Left forelimb (tissue), 1 donor: ENCODE data around the gene CD79B.

Experiments
- DNase-seq: peaks from one replicate; pipeline ENCODE4 v3.0.0-alpha.2; 2018; ENCODE audit warnings: low spot score

CD79B gene

DNA sequence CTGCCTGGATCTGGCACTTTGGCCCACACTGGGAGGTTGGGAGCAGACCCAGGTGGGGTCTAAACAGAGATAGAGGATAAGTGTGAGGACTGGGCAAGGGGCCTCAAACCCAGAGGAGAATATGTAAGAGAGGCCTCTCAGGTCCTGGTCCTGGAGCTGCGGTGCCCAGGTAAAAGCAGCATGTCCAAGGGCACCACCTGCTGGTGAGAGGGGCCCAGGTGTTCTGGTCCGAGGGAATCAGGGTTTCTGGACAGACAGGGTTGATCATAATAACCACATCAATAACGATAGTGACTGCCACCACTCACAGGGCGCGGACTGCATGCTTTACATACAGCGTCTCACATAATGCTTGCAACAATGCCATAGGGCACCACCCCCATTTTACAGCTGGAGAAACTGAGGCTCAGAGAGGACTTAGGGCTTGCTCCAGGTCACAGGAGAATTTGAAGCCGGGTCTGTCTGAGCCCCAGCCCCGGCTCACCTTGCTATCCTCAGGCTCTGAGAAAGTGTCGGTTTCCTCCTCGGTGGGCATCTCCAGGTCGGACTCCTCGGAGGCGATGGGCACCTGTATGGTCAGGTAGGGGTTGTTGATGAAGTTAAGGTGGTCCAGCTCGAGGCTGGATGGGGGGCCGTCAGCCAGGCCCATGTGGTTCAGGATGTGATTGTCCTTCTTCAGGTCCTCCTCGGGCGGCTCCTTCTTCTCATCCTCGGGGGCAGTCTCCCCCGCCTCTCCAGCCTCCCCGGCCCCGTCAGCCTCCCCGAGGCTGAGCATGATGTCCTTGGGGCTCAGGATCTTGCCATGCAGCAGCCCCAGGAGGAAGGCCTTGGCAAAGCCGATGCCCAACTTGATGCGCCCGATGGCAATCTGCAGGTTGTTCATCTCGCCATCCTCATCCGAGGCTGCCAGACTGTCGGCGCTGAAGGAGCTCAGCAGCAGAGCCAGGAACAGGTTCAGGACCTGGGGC is 19.1 kb upstream of the CD79B start:
- DNase-seq = no peak

DNA sequence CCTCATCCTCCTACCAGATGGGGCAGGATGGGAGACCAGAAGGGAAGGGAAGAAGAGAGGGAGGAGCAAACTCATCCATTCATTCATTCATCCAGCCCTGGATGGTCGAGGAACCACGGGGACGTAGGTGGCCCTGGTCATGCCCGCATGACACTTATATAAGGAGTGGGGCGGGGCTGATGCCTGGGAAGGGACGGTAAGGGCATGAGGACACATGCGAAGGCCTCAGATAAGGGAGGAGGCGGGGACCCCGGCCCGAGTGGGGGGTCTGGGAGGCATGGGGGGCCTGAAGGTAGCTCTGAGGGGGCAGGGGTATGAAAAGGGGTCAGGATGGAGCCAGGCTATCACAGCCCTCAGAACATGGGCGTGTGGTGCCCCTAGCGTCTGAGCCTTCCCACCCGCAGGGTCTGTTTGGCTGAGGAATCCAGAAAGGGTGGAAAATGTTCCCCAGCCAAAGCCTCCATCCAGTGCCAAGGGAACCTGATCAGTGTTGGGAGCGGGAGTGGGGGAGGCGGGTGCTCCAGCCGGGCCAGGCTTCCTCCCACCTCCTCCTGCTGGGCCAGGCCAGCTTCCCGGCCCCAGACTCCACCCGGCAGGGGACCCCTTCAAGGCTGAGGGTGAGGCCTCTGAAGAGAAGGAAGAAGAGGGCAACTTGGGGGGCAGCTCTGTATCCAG is 17.6 kb upstream of the CD79B start:
- DNase-seq = no peak

DNA sequence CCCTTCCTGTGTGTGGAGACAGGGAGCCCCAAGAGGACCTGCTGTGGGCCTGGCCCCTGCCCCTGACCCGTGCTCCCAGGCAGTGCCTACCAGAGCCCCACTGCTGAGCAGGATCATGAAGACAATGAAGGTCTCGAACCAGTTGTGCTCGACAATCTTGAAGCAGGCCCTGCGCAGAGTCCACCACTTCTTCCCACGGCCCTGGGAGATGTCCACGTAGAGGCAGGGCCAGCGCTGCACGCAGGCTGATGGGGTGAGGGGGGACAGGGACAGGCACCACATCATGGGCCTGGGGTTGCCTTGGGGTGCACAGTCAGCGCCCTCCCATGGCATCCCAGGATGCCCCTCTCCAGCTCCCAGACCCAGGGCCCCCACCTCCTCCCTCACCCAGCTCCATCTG is 16.4 kb upstream of the CD79B start:
- DNase-seq = no peak

DNA sequence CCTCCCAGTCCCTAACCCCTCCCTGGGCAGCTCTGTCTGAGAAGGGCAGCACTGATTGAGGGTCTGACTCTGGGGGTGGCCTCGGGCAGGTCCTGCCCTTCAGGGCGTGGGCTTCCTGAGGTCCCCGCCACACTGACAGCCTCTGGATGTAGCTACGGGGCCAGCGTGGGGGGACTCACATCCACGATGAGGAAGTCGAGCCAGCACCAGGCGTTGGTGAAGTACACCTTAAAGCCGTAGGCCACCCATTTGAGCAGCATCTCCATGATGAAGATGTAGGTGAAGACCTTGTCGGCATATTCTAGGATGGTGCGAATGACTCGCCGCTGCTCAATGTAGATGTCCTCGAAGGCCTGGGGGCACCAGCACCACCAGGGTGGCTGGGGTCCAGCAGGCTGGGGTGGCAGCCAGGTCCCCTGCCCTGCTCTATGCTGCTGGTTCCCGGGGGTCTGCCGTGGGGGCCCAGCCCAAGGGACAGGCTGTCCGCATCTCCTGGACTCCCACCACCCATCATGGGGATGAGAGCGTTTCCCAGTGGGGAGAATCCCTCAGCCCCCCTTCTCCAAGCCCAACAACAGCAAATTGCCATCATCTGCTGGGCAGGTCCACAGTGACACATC is 15.7 kb upstream of the CD79B start:
- no peak for DNase-seq

DNA sequence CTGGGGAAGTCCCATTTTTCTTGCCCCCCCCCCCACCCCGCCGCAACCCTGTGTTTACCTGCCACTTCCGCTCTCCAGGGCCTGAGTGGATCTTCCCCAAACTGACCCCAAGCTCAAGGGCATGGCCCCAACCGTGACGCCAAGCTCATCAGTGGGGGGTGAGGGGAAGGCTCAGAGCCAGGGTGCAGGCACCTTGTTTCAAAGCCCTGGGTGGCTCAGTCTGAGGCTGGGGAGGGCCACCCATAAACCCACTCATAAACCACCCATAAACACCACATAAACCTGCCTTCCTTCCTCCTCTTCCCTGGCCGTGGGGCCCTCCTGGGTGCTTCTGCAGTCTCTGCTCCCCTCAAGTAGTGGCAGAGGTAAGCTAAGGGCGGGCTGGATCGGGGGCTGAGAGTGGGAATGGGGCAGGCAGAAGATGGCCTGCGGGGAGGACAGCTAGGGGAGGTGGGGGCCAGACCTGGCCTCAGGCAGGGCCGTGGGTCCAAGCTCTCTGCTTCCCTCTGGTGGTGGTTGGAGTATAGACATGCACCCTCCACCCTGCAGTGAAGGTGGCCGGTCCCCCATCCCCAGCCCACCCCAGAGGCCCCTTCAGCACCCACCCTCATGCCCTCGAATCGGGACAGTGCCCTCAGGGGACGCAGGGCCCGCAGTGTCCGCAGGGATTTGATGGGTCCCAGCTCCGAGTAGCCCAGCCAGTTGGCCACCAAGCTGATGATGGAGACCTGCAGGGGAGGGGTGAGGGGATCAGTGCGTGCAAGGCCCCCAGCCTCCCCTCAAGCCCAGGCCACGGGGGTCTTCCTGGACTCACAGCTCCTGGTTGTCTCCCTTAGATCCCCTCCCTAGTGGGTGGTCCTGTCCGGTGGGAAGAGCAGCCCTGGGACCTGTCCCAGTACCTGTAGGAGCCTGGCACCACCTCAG is 14.6 kb upstream of the CD79B start:
- no peak for DNase-seq

DNA sequence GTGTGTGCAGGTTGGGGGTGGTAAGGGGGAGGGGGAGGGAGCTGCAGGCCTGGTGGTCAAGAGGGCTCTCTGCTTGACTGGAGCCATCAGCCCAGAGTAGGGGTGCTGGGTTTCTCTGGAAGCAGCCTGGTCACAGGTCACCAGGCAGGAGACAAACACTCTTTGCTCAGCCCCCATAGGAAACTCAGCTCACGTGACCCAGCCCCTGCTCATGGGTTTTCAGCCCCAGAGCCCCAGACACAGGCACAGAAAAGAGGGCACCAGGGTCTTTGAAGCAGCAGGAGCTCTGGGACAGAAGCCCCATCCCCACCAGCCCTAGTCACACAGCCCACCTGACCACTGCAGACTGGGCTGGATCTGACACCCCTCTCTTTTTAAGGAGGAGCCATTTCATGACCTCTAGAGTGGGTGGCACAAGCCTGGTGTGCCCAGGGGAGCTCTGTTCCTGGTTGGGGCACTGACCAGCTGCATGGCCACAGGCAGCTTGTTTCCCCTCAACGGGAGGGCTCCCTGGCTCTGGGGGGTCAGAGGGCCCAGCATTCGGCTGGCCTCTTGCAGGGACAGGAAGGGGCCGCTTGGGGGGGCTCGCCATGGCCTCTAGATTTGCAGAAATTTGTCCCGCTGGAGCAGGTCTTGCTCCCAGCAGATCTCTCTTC is 13.8 kb upstream of the CD79B start:
- DNase-seq = no peak

DNA sequence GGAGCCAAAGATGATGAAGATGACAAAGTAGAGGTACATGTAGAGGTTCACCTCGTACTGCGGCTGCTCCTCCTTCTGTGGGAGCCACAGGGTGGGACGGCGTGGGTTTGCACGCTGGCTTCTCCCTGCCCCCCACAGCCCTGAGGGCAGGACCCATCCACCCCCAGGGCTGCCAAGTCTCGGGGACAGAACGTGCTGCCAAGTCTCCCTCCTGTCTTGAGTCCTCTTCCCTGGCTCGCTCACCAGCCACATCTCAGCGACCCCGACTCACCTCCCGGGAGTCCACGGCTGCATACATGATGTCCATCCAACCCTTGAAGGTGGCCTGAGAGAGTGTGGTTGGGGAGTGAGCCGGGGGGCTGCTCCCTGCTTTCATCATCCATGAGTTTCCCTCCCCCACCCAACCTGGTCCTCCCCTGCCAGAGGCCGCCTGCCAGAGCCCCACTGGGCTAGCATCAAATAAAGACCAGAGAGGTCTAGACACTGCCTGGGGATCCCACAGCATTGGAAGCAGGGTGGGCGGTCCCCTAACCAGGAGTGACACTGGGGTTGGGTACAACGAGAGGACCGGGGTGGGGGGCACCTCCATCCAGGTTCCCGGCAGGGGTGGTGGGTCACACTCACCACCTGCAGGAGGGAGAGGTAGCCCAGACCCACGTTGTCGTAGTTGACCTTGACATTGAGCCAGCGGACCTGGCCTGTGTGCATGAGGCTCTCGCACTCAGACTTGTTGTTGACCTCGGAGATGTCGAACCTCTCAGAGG is 12.8 kb upstream of the CD79B start:
- DNase-seq = no peak

DNA sequence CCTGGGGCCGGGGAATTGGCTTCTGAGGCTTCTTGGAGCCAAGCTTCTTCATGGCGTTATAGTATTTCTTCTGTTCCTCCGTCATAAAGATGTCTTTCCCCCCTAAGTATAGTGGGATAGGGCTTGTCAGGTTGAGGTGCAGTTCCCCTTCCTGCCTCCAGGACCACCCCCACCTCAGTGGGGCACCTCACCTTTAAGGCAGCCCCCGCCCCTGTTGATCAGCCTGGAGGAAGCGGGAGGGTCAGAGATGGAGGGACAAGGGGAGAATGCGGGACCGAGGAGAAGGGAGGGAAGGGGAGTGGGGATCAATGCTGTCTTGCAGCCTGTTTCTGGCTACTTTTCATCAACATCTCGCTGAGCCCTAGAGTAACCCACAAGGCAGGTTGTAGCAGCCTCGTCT is 11.6 kb upstream of the CD79B start:
- DNase-seq = no peak

DNA sequence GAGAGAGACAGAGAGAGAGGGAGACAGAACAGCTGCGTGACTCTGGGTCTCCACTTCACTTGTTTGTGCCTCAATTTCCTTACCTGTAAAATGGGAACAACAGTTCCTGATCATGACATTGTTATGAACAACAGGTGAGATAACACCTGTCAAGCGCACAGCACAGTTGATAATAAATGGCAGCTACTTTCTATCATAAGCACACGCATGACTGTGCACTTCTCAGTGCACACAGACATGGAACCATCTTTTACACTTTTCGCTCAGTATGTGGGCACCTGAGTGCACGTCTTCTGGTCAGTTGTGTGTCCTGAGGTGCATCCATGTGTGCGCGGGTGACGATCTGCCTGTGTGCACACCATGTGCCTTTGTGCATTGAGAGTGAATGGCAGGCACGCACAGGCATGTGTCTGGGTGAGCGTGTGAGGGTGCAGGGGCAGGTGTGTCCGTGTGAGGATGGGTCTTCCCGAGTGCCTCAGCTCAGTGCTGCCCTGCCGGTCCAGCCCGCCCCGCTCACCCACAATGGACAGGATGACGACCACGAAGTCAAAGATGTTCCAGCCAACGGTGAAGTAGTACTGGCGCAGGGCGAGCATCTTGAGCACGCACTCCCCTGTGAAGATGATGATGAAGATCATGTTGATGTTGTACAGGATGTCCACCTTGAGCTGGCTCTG is 10.3 kb upstream of the CD79B start:
- no peak for DNase-seq

DNA sequence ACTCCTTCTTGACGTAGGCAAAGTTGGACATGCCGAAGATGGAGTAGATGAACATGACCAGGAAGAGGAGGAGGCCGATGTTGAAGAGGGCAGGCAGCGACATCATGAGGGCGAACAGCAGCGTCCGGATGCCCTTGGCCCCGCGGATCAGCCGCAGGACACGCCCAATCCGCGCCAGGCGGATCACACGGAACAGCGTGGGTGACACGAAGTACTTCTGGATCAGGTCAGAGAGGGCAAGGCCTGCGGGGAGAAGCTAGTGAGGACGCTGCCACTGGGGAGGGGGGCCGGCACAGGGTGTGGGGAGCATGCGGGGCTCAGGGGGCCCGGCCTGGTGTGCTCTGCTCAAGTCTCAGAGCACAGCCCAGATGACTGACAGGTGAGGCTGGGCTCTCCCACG is 9.6 kb upstream of the CD79B start:
- DNase-seq = no peak

DNA sequence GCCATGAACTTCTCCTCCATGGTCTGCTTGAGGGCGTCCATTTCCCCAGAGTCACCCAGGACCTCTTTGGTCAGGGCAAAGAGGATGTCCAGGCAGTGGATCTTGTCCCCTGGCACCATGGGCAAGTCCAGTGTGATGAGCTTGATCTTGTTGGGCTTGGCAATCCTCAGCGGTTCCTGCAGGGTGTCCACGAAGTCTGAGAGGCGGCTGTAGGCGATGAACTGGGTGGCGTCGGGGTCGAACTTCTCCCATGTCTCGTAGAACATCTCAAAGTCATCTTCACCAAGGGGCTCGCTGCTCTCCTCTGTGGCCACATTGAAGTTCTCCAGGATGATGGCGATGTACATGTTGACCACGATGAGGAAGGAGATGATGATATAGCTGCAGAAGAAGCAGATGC is 9.0 kb upstream of the CD79B start:
- DNase-seq = no peak

DNA sequence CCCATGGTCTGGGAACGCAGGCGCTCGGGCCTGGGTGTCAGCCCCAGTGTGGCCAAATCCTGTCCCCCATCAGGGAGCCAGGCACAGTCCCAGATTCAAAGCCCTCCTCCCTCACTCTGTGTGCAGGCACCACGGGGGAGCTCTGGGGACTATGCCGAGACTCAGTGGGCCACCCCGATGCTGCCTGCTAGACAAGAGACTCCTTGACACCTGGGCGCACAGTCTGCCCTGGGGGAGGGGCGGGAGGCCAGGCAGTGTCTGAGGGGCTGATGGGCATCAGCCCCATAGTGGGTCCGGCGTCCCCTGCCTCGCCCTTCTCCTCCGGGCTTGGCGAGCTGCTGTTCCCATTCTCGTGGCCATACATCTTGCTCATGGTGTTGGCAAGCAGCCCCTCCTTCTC is 8.5 kb upstream of the CD79B start:
- DNase-seq = no peak

DNA sequence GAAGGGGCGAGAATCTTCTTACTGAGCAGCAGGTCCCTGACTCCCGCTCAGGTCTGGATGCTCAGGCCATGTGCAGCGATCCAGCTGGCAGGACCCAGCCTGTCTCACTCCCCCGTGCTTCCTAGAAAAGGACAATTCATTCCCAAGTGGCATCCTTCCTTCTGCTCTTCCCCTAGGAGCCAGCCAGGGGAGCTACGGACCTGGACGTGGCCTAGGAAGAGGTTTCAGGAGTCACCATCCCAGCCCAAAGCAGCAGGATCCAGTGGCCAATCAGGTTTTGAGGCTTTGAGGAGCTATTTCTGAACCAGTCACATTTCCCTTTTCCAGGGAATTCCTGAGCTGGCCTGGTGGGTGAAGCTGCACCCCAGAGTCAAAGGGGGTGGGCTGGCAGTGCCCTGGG is 7.8 kb upstream of the CD79B start:
- no peak for DNase-seq

DNA sequence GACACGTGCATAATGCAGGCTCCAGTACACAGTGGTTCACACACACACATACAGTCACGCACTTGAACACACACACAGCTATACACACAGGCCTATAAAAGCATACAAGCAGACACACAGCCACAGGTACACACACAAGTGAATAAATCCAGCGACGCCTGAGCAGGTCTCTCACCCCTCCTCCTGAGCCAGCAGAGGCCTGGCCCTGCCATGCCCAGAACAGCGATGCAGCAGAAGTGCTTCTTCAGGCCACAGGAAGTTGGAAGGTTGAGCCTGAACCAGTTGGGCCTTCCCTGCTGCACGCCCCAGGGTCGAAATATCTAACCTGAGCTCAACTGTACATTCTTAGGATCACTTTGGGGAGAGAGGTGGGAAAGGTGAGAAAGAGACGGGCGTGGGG is 7.3 kb upstream of the CD79B start:
- no peak for DNase-seq

DNA sequence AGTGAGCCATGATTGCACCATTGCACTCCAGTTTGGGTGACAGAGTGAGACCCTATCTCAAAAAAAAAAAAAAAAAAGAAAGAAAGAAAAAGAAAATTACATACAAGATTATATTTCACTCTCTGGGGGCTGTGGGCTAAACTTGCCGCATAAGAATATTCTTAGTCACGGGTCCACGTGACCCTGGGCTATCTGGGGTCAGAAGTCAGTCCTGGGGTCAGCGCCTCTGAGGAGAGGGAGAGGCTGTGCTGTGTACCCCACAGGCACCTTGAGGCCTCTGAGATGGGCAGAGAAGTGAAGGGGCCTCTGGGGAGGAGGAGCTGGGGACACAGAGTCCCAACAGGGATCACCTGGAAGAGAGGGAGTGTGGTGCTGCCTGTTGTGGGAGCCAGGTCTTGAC is 5.8 kb upstream of the CD79B start:
- no peak for DNase-seq

DNA sequence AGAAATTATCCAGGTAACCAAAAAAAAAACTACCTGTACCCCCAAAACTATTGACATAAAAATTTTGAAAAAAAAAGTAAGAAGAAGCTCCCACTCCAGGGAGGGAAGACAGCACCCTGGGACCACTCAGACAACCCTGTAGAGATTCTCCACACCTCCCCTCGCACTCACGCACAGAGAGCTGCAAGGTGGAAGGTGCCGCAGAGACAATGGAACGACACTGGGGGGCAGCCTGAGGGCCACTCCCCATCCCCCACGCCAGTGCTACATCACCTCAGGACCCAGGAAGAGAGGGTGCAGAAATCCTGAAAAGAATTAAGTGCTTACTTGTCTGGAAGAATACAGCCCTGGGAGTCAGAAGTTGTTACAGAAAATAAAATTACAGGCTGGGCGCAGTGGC is 5.2 kb upstream of the CD79B start:
- DNase-seq = no peak

DNA sequence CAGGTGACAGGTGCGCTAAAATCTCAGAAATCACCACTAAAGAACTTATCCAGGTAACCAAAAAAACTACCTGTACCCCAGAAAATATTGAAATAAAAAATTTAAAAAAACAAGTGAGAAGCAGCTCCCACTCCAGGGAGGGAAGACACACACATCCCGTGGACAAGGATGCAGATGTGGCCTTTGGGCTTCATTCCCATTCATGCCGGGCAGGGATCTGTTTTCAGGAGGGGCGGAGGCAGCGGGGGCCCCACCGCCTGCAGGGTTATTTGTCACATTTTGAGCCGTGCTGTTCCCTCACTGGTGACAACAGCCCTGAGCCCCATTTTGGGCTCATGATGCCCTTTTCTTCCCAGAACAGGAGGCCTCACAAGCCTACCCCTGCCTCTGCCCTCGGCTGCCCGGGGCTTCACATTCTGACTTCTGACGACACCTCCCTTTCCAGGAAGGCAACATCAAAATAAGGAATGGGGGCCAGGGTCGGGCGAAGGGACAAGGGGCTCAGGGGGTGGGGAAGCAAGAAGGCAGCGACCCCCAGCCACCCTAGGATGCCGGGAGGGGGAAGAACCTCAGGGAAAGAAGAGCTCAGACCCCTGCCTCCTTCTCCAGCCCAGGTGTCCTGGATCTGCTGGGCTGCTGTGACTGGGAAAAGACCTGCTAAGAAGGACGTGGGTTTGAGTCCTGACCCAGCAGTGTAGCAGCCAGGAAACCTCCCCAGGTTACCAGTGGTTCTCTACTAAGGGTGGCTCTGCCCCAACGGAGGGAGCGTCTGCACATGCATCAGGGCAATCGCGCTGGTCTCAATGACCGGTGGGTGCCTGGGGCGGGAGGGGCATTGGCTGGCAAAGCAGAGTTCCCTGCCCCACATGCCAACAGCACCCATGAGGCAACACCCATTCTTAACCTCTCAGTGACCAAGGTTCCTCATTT is 2.3 kb upstream of the CD79B start:
- DNase-seq = no peak

DNA sequence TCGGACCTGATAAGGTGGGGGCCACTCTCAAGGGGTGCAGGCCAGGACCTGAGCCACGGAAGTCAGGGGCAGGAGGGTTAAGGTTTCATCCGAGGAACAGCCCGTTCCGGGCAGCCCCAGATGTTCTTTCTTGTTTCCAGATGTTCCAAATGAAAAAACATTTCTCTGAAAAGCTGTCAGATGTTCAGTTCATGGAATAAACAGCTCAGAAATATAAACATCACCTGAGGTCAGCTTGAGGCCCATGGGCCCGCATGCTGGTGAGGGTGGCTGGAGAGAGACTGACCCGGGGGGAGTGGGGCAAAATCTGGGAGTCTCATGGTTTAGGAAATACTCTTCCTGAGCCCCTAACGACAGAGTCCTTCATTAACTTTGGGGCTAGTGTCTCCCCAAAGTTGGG is 1.5 kb upstream of the CD79B start:
- no peak for DNase-seq

DNA sequence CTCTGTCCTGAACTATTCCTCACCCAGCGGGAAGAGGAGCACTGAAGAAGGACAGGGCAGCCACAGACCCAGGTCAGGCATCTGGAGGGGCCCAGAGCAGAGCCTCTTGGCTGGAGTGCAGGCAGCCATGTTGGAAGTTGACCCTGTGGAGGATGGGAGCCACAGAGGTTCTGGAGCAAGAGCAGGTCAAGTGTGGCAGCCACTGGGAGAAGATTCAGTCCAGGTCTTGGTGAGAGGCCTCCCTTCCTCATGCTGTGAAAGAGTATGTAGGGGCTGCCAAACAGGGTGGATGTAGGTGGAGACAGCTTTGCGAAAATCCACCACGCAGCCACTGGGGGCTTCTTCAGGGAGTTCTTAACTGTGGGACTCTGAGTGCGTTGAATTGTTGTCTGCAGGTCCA is 590 bp upstream of the CD79B start:
- DNase-seq = no peak
